ENCODE measurements around the gene BHLHE41.

BHLHE41 gene

GRCh38 chr12:26135571-26135970, 10.7 kb upstream of the BHLHE41 start:
- Histone ChIP-seq H3K4me1 (ENCODE audit: control insufficient read depth, insufficient read depth, low read length, poor library complexity, severe bottlenecking) (no peaks in the 10 kb centered on the region), H3K27me3 (replicated peaks; ENCODE audit: control insufficient read depth, insufficient read depth, low read length, poor library complexity, severe bottlenecking) (peaks cover 4% of the 10 kb centered on the region), H3K36me3 (ENCODE audit: control insufficient read depth, insufficient read depth, low read length) (no peaks in the 10 kb centered on the region), H3K4me3 (ENCODE audit: insufficient read depth, low read depth, low read length, poor library complexity, severe bottlenecking) (no peak overlapping the region), H3K27ac (ENCODE audit: insufficient read depth, low read length, poor library complexity, severe bottlenecking) (no peak overlapping the region), H3K9me3 (ENCODE audit: control insufficient read depth, low read length) (no peaks in the 10 kb centered on the region)
- no peak for DNase-seq

GRCh38 chr12:26135010-26135420, 10.2 kb upstream of the BHLHE41 start:
- Histone ChIP-seq H3K36me3 (ENCODE audit: control insufficient read depth, insufficient read depth, low read length) (no peaks in the 10 kb centered on the region), H3K4me3 (ENCODE audit: insufficient read depth, low read depth, low read length, poor library complexity, severe bottlenecking) (no peak overlapping the region), H3K9me3 (ENCODE audit: control insufficient read depth, low read length) (no peaks in the 10 kb centered on the region), H3K27ac (ENCODE audit: insufficient read depth, low read length, poor library complexity, severe bottlenecking) (no peak overlapping the region), H3K27me3 (replicated peaks; ENCODE audit: control insufficient read depth, insufficient read depth, low read length, poor library complexity, severe bottlenecking) (peaks cover 4% of the 10 kb centered on the region), H3K4me1 (ENCODE audit: control insufficient read depth, insufficient read depth, low read length, poor library complexity, severe bottlenecking) (no peaks in the 10 kb centered on the region)
- DNase-seq = no peak

GRCh38 chr12:26134540-26134939, 9.7 kb upstream of the BHLHE41 start:
- H3K4me3 ChIP-seq (ENCODE audit: insufficient read depth, low read depth, low read length, poor library complexity, severe bottlenecking) = no peak overlapping the region
- H3K27ac ChIP-seq (ENCODE audit: insufficient read depth, low read length, poor library complexity, severe bottlenecking) = no peak overlapping the region

GRCh38 chr12:26133521-26133920, 8.7 kb upstream of the BHLHE41 start:
- Histone ChIP-seq H3K4me1 (ENCODE audit: control insufficient read depth, insufficient read depth, low read length, poor library complexity, severe bottlenecking) (no peaks in the 10 kb centered on the region), H3K27me3 (replicated peaks; ENCODE audit: control insufficient read depth, insufficient read depth, low read length, poor library complexity, severe bottlenecking) (peaks cover 7% of the 10 kb centered on the region), H3K36me3 (ENCODE audit: control insufficient read depth, insufficient read depth, low read length) (no peaks in the 10 kb centered on the region), H3K9me3 (ENCODE audit: control insufficient read depth, low read length) (no peaks in the 10 kb centered on the region), H3K27ac (ENCODE audit: insufficient read depth, low read length, poor library complexity, severe bottlenecking) (no peak overlapping the region), H3K4me3 (ENCODE audit: insufficient read depth, low read depth, low read length, poor library complexity, severe bottlenecking) (no peak overlapping the region)
- DNase-seq = no peak

More at GRCh38 chr12:26134540-26134939, 9.7 kb upstream of the BHLHE41 start:
- DNase-seq = no peak
- H3K9me3 ChIP-seq (ENCODE audit: control insufficient read depth, low read length) = no peaks in the 10 kb centered on the region
- H3K36me3 ChIP-seq (ENCODE audit: control insufficient read depth, insufficient read depth, low read length) = no peaks in the 10 kb centered on the region
- peaks cover 4% of the 10 kb centered on the region for H3K27me3 ChIP-seq (replicated peaks; ENCODE audit: control insufficient read depth, insufficient read depth, low read length, poor library complexity, severe bottlenecking)
- H3K4me1 ChIP-seq (ENCODE audit: control insufficient read depth, insufficient read depth, low read length, poor library complexity, severe bottlenecking) = no peaks in the 10 kb centered on the region

DNA sequence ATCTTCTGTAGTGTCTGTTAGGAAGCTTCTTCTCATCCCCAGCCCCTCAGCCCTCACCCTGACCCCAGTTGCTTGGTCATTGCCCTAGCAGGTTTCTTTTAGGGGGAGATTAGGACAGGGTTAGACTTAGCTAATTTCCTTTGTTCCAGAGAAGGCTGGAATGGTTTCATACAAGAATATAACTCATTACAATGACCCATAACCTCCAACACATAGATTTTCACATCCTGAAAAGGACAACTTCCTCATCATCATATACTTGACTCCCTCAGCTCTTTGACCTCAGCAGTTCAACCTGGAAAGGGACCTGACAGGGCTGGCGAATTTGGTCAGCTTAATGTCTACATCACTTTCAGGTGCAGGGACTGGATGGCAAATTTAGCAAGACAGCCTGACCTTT, 8.0 kb upstream of the BHLHE41 start:
- no peak for DNase-seq
- Histone ChIP-seq H3K4me1 (ENCODE audit: control insufficient read depth, insufficient read depth, low read length, poor library complexity, severe bottlenecking) (no peaks in the 10 kb centered on the region), H3K27me3 (replicated peaks; ENCODE audit: control insufficient read depth, insufficient read depth, low read length, poor library complexity, severe bottlenecking) (peaks cover 12% of the 10 kb centered on the region), H3K4me3 (ENCODE audit: insufficient read depth, low read depth, low read length, poor library complexity, severe bottlenecking) (no peak overlapping the region), H3K9me3 (ENCODE audit: control insufficient read depth, low read length) (no peaks in the 10 kb centered on the region), H3K36me3 (ENCODE audit: control insufficient read depth, insufficient read depth, low read length) (no peaks in the 10 kb centered on the region), H3K27ac (ENCODE audit: insufficient read depth, low read length, poor library complexity, severe bottlenecking) (no peak overlapping the region)

GRCh38 chr12:26131936-26132335, 7.1 kb upstream of the BHLHE41 start:
- no peaks in the 10 kb centered on the region for H3K4me1 ChIP-seq (ENCODE audit: control insufficient read depth, insufficient read depth, low read length, poor library complexity, severe bottlenecking)
- H3K4me3 ChIP-seq (ENCODE audit: insufficient read depth, low read depth, low read length, poor library complexity, severe bottlenecking) = no peak overlapping the region
- no peaks in the 10 kb centered on the region for H3K36me3 ChIP-seq (ENCODE audit: control insufficient read depth, insufficient read depth, low read length)
- peaks cover 20% of the 10 kb centered on the region for H3K27me3 ChIP-seq (replicated peaks; ENCODE audit: control insufficient read depth, insufficient read depth, low read length, poor library complexity, severe bottlenecking)
- no peaks in the 10 kb centered on the region for H3K9me3 ChIP-seq (ENCODE audit: control insufficient read depth, low read length)
- no peak overlapping the region for H3K27ac ChIP-seq (ENCODE audit: insufficient read depth, low read length, poor library complexity, severe bottlenecking)
- no peak for DNase-seq

GRCh38 chr12:26130728-26131127, 5.9 kb upstream of the BHLHE41 start:
- no peak for DNase-seq
- H3K27me3 ChIP-seq (replicated peaks; ENCODE audit: control insufficient read depth, insufficient read depth, low read length, poor library complexity, severe bottlenecking) = peaks cover 30% of the 10 kb centered on the region
- H3K4me3 ChIP-seq (ENCODE audit: insufficient read depth, low read depth, low read length, poor library complexity, severe bottlenecking) = no peak overlapping the region

DNA sequence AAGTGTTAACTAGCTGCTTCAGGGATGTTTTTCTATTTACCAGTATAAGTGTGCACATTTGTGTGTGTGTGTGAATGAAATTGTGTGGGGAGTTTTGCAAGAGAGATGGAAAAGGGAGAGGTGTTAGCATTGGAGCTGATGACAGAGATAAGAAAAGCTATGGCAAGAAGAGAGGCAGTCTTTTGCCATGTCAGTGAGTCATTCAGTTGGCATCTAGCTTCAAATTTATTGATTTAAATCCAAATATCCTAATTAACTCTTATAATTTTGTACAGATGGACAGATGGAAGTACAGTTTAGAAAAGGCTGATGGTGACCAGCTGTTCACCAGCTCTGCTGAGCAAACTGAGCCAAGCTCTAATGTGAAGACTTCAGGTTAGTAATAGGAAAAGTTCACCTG, 3.3 kb upstream of the BHLHE41 start:
- H3K27ac ChIP-seq (ENCODE audit: insufficient read depth, low read length, poor library complexity, severe bottlenecking) = no peak overlapping the region
- peaks cover 50% of the 10 kb centered on the region for H3K27me3 ChIP-seq (replicated peaks; ENCODE audit: control insufficient read depth, insufficient read depth, low read length, poor library complexity, severe bottlenecking)
- peaks cover 22% of the 10 kb centered on the region for H3K4me1 ChIP-seq (ENCODE audit: control insufficient read depth, insufficient read depth, low read length, poor library complexity, severe bottlenecking)
- H3K4me3 ChIP-seq (ENCODE audit: insufficient read depth, low read depth, low read length, poor library complexity, severe bottlenecking) = no peak overlapping the region
- H3K36me3 ChIP-seq (ENCODE audit: control insufficient read depth, insufficient read depth, low read length) = no peaks in the 10 kb centered on the region
- no peaks in the 10 kb centered on the region for H3K9me3 ChIP-seq (ENCODE audit: control insufficient read depth, low read length)
- no peak for DNase-seq

More at GRCh38 chr12:26130728-26131127, 5.9 kb upstream of the BHLHE41 start:
- Histone ChIP-seq H3K36me3 (ENCODE audit: control insufficient read depth, insufficient read depth, low read length) (no peaks in the 10 kb centered on the region), H3K4me1 (ENCODE audit: control insufficient read depth, insufficient read depth, low read length, poor library complexity, severe bottlenecking) (peaks cover 10% of the 10 kb centered on the region), H3K27ac (ENCODE audit: insufficient read depth, low read length, poor library complexity, severe bottlenecking) (no peak overlapping the region), H3K9me3 (ENCODE audit: control insufficient read depth, low read length) (no peaks in the 10 kb centered on the region)

DNA sequence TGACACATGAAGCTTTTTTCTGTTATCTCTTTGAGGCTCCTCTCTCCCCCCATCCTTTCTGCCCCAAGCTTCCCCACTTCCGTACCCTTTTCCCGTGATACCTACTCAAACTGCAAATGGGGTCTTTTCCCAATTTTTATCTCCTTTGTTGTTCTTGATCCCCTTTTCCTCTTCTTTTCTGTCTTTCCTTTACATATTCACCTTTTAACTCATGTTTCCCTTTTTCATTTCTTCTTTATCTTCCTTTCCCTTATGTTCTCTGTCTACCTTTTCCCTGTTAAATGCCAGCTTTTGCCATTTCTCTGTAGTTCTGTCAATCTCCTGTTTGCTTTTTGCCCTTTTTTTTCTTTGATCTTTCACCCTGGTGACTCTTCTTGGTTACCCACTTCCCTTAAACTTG, 2.6 kb upstream of the BHLHE41 start:
- H3K4me1 ChIP-seq (ENCODE audit: control insufficient read depth, insufficient read depth, low read length, poor library complexity, severe bottlenecking) = peaks cover 22% of the 10 kb centered on the region
- no peak overlapping the region for H3K4me3 ChIP-seq (ENCODE audit: insufficient read depth, low read depth, low read length, poor library complexity, severe bottlenecking)
- no peak for DNase-seq
- peaks cover 51% of the 10 kb centered on the region for H3K27me3 ChIP-seq (replicated peaks; ENCODE audit: control insufficient read depth, insufficient read depth, low read length, poor library complexity, severe bottlenecking)
- H3K27ac ChIP-seq (ENCODE audit: insufficient read depth, low read length, poor library complexity, severe bottlenecking) = no peak overlapping the region
- H3K36me3 ChIP-seq (ENCODE audit: control insufficient read depth, insufficient read depth, low read length) = no peaks in the 10 kb centered on the region
- no peaks in the 10 kb centered on the region for H3K9me3 ChIP-seq (ENCODE audit: control insufficient read depth, low read length)

DNA sequence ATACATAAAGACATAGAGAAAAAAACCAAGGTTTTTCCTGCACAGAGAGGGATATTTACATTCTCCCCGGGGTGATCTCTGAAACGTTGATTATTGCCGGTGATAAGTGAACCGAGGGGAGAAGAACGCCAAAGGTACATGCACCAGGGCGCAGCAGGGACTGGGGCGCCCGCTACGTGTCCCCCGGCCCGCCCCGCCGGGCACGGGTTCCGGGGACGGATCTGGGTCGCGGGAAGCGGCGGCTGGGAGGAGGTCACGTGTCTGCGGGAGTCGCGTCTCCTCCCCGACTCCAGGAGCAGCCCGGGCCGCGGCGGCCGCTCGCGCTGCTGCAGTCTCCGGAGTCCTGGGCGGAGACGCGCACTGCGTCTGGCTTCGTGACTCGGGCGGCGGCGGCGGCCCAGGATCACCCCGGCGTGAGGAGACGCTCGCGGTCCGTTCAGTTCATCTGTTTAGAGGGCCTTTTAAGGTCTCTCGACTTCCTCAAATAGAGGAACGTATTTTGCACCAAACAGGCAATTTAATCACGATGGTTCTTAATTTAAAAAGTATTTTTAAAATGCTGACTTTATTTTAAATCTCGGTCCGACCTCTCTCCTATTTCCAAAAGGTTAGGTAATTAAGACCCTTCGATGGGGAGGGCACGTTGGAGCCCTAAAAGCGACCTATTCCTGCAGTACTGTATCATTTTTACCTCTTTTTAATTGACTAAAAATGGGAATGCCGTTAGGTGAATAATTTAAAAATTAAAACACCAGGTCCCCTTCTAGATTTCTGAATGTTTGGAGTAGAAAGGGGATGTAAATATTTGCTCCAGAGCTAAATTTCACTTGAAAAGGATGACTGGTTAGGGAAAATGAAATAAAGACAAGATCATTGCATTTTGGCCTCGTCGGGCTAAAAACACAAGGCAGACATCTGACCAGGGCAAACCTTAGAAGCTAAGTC, 1.8 kb upstream of the BHLHE41 start:
- Histone ChIP-seq H3K4me1 (ENCODE audit: control insufficient read depth, insufficient read depth, low read length, poor library complexity, severe bottlenecking) (peaks cover 26% of the 10 kb centered on the region), H3K27ac (ENCODE audit: insufficient read depth, low read length, poor library complexity, severe bottlenecking) (no peak overlapping the region), H3K36me3 (ENCODE audit: control insufficient read depth, insufficient read depth, low read length) (no peaks in the 10 kb centered on the region), H3K27me3 (replicated peaks; ENCODE audit: control insufficient read depth, insufficient read depth, low read length, poor library complexity, severe bottlenecking) (peaks cover 55% of the 10 kb centered on the region), H3K9me3 (ENCODE audit: control insufficient read depth, low read length) (no peaks in the 10 kb centered on the region), H3K4me3 (ENCODE audit: insufficient read depth, low read depth, low read length, poor library complexity, severe bottlenecking) (peak overlapping the region; percentile 54)
- DNase-seq = no peak
